A172 (cell line): ENCODE results near the gene MYO5C. TPM values are rescaled to one million over a fixed set of nuclear protein-coding genes. Genes with fewer than 3 reads are reported as not detected.

Source experiments
- DNase-seq: peaks from one replicate; pipeline ENCODE4 v3.0.0-alpha.2; 2015; ENCODE audit warnings: low spot score
- total RNA-seq: library from RNA; depleted of rRNA; stranded (reverse); fragments of >200 nt; shearing (Covaris generic); gene quantifications from 2 replicates; pipeline ENCODE4 v1.2.3, GENCODE V29; 2014; rRNA removed

Gene MYO5C, protein sequence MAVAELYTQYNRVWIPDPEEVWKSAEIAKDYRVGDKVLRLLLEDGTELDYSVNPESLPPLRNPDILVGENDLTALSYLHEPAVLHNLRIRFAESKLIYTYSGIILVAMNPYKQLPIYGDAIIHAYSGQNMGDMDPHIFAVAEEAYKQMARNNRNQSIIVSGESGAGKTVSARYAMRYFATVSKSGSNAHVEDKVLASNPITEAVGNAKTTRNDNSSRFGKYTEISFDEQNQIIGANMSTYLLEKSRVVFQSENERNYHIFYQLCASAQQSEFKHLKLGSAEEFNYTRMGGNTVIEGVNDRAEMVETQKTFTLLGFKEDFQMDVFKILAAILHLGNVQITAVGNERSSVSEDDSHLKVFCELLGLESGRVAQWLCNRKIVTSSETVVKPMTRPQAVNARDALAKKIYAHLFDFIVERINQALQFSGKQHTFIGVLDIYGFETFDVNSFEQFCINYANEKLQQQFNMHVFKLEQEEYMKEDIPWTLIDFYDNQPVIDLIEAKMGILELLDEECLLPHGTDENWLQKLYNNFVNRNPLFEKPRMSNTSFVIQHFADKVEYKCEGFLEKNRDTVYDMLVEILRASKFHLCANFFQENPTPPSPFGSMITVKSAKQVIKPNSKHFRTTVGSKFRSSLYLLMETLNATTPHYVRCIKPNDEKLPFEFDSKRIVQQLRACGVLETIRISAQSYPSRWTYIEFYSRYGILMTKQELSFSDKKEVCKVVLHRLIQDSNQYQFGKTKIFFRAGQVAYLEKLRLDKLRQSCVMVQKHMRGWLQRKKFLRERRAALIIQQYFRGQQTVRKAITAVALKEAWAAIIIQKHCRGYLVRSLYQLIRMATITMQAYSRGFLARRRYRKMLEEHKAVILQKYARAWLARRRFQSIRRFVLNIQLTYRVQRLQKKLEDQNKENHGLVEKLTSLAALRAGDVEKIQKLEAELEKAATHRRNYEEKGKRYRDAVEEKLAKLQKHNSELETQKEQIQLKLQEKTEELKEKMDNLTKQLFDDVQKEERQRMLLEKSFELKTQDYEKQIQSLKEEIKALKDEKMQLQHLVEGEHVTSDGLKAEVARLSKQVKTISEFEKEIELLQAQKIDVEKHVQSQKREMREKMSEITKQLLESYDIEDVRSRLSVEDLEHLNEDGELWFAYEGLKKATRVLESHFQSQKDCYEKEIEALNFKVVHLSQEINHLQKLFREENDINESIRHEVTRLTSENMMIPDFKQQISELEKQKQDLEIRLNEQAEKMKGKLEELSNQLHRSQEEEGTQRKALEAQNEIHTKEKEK (N-terminal part only)
- 0.88 and 2.1 TPM in 2 replicates for total RNA-seq

DNA sequence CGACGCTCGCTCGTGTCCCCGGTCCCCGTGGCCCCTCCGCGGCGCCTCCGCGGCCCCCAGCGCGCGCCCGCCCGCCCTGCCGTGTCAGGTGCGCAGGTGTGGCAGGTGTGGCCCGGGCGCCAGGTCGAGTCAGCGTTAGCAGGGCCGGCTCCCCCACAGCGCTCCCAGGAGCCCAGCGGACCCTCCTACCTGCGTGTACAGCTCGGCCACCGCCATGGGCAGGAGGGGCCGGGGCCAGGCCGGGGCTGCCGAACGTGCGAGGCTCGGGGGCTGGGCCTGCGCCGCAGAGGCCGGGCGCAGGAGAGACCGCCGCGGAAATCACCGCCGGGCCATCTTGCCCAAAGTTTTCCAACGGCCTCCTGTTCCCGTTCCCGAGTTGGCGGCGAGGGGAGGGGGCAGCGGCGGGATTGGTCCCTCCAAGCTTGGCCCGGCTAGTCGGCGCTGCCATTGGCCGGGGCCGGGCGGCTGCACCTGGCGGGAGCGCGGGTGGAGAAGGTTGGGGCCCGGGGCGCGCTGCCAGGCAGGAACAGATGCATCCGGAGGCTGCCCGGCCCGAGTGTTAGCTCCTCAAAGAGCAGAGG, at the start of gene MYO5C:
Gene MYO5C, minus strand, starts transcription at position 384 of the 581 bp plus-strand sequence. Its CDS starts 168 bp downstream, at position 216.
- peak; percentile 14 for DNase-seq

DNA sequence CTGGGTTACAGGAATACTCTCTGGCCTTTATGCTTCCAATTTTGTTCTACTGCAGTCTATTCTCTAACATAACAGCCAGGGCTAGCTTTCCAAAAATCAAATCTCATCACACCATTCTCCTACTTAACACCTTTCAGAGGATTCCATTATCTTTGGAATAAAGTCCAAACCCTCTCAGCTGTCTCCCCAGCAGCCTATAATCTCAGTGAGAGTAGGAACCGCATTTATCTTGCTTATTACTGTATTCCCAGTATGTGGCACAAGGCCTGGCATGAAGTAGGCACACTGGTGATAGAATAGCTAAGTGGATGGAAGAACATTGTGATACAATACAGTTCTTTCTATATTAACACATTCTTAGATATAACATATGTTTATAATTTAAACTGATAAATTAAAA, 49.0 kb upstream of the MYO5C start:
- DNase-seq, result no peak

DNA sequence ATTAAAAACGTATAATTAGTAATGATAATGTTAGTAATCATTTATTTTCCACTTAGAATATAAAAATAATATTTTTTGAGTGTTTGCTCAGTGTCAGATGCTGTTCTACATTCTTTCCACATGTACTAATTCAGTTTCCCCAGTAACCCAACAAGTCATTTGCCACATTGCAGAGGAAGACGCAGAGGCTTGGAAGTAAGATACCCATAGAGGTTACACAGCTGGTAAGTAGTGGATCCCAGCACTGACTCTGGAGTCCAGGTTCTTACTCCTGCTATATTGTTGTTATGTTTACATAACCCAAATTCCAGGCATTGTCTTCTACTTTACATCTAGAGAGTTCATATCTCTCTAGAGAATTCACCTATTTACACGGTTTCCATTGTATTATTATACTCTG, 48.2 kb upstream of the MYO5C start:
- no peak for DNase-seq

DNA sequence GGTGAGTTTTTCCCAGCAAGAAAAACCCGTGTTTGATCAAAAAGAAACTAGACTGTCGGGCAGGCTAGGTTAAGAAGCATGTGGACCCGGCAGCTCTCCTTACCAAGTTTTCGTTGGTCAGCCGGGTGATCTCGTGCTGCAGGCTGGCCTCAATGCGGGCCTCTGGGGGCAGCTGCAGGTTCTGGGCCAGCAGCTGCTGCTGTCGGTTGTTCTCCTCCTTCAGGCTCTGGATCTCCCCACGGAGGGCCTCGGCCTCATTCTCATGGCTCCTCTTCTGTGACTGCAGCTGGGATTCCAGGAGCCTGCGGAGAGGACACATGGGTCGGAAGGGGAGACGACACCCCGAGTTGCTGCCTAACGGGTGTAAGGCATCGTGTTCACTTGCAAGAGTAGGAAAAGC, 44.5 kb upstream of the MYO5C start:
- DNase-seq, result no peak

DNA sequence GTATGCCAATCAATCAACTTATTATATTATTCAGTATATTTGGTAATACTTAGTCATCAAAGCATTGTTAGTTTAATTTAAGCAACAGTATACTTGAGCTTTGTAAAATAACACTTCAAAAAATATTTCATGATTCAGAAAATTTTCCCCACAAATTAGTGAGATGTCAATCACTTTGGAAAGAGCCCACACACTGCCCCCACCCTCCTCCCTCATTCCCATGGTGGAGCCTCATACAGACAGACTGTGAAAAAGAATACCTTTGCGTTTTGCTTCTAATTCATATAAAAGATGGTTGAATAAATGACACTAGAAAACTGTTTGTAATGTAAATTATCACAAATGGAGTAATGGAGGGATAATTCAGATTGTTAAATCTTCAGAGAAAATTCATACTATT, 43.3 kb upstream of the MYO5C start:
- DNase-seq, result no peak

DNA sequence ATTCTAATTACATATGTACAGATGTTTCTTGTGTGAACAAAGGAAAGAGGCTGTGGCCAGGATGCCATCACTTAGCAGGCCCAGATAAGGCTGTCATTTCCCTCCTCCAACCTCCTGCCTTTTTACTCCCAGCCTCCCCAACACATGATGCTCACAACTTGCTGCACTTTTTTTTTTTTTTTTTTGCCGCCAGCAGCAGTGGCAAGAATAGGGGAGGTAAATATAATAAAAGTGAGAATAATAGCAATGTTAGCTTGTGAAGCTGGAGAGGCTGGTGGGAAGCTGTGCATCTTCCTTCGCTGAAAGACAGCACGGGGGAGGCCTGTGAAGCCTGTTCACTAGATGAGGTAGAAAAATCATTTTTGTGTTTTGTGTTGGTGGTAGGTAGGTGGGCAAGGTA, 42.5 kb upstream of the MYO5C start:
- DNase-seq, result peak; percentile 18

DNA sequence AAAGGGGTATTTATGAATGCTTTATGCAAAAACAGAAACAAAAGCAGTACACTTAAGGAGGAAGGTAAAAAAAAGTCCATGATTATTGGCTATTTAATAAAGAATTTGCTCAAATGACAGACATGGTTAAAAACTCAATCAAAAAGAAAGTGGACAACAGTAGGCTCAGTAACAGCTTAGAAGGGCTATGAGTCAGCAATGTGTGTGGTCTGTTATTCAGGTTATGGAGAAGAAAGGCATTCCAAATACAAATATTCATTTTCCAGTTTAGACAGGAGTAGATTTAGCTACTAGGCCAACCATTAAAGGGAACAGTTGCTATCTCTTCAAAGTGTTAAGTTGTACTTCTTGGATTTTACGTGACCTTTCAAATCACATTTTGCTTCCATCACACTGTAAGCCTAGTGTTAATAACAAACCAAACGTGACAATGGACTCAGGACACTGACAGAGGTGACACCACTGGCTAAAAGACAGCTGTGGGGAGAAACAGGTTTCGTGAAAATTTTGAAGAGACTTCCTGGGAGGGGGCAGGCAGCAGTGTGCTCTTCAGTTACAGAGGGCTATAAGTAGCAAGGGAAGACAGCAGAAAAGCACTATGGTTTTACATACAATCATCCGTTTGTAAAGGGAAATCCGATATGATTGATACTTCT, 41.7 kb upstream of the MYO5C start:
- DNase-seq, result peak; percentile 57

DNA sequence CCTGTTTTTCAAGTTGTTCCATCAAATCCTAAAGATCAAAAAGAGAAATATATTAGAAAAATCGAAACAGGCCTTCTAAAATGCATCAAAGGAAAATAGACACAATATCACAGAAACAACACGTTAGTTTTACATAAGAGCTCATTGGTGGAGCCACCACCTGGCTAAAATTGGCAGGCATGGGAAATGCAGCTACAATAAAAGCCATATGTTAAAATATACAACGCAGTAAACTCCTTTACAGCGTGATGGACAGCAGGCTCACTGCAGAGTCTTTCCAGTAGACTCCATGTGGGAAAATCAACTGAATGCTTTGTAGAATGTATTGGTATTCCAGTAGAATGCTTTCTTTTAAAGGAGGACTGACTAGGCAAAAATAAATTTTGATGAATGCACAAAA, 40.9 kb upstream of the MYO5C start:
- DNase-seq, result no peak

DNA sequence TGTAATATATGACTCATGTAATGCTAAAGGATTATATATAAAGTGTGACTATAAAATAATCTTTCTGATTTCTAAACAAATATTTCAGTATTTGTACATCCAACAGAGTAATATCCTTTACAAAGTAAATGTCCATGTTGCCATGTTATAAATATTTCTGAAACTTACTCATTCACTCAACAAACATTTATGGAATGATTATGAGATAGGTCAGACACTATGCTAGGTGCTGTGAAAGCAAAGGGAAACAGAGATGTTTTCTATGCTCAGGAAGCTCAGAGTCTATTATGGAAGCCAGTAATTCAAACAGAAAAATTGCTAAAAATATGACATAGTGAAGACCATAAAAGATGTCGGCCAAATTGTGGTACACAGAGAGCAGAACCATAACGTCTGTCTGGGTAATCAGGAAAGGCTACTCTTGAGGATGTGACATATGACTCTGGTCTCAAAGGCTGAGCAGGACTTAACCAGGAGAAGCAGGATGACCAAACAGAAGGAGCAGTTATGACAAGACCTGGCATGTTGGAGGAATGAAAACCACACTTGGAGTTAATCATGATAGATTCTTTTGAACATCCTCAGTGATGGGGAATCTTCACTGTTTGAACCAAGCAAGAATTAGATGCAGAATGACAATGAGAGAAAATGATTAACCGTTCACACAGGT, 39.0 kb upstream of the MYO5C start:
- no peak for DNase-seq

DNA sequence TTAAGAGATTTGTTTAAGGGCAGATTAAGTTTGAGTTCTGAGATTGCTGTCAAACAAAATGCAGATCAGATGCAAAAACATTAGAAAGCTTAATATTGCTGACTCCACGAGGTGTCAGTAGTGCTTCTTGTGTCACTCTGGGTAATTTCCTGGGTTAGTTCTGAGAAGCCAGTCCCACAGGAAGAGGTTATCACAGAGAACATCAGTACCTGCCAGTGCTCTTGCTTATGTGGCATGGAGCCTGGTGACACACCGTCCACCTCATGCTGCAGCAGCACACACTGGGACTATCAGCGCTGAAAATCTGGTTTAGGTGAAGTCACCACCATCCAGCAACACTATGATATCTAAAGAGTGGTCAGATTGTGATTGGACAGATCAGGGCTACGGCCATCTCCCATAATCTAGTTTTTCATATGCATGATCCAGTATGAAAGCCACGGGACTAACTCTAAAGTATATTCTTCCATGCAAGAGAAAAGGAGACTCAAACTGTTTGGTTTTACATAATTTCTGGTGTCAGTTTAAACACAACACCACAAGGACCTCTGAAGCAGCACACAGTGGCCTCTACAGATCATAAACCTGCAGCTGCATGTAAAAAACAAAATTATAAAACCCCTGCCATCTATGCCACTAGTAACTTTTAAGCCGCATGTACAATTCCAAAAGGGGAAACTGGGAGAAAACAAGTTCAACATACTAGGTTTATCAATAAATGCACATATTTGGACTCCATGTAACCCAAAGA, 36.1 kb upstream of the MYO5C start:
- peak; percentile 71 for DNase-seq

DNA sequence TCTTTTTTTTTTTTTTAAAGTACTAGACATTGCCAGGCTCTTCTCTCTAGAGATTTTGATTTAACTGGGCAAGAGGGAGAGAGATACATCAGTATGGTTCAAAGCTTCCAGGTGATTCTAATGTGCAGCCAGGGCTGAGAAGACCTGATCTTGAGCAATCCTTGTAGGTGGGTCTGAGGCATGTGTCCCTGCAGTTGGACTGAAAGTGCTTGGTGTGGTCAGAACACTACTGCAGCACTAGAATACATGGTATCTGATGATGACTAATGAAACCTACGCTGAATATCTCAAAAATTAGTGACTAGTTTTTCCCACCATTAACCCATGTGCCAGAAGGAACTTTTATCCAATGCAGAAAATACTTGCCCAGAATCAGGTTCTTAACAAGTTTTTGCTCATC, 34.4 kb upstream of the MYO5C start:
- no peak for DNase-seq

DNA sequence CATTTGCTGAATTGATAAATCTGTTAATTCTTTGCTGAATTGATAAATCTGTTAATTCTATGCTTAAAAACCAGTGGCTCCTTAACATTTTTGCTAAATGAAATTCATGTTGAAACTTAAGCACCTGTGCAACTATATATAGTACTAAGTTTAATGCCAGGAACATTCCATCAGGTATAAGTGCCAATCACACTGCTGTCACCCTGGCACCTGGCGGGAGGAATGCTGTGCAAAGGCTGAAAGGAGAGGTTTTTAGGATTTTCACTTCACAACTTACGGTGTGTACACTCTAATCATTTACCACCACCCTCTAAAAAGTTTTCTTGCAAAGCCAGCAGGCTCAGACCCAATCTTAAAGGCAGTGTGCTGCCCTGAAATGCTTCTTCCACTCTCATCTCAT, 33.5 kb upstream of the MYO5C start:
- no peak for DNase-seq

DNA sequence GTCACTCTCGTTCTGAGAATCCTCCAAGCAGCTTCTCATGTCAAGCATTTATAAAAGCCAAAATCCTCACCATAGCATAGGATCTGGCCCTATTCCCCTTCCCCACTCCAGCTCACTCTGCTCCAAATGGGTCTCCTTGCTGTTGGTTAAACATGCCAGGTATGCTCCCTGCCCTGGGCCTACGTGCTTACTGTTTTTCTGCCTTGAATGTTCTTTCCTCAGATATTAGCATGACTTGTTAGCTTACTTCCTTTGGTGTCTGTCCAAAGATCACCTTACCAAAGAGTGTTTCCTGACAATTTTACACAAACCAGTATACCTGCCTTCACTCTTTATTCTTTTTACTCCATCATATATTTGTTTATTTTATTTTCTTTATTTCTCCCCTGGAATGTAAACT, 33.1 kb upstream of the MYO5C start:
- DNase-seq, result no peak

DNA sequence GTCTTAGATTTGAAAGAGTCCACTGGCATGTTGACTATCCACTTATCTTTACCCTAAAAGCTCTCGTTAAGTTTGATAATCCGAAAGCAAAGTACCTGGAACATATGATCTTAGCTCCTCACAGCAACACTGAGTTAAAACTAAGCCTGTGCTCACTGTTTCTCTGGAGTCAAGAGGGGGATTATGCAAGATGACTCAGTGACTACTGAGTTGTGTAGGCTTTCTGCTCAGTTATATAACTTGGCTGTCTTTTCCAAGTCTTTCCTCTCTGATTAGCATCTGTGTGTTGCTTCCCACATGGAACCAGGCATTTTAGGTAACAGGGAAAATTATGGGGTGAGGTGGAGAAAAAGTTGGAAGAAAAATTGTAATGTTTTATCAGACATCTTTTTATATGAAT, 31.2 kb upstream of the MYO5C start:
- no peak for DNase-seq

DNA sequence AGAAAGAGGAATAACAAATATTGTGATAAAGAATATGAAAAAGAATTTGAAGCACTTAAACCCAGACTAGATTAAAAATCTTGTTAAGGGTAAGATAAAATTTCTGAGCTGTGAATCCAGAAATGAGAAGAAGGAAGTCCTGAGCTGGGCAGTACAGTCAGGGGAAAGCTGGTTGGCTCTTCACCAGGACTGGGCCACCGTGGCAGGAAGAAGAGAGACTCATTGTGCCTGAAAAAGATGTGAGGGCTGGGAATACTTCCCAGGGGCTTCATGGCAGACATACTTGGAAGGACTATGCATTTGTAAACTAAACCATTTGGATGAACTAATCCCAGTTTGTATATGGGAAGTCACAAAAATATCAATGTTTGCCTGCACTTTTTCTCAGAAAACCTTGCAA, 28.5 kb upstream of the MYO5C start:
- DNase-seq, result no peak

DNA sequence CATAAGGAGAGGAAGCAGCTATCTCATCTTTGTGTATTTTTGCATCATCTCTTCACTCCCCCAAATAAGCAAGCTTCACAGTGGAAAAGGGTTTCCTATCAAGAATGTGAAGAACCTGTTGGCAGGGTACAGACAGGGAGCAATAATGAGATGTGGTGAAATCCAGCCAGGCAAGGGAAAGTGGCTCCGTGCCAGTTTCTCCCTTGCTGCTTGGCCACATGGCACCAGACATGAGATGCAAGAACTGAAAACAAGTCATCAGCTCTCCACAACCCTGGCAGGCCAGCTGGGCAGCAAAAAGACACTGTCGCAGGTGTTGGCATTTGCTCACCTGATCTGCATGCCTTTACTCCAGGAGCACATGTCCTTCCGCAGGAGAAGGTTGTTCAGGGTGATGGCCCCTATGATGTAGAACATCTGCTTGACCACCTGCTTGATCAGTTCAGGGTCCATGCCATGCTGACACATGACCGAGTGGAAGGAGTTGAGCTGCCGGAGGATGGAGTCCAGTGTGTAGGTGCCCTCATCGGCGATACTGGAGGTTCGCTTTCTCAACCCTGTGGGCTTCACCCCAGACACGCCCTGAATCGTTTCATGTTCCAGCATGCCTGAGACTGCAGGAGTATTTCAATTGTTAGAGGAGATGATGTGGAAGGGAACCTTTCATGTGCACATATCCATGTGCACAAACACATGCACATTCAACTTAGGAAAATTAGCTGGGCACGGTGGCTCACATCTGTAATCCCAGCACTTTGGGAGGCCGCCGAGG, 23.3 kb upstream of the MYO5C start:
- no peak for DNase-seq

DNA sequence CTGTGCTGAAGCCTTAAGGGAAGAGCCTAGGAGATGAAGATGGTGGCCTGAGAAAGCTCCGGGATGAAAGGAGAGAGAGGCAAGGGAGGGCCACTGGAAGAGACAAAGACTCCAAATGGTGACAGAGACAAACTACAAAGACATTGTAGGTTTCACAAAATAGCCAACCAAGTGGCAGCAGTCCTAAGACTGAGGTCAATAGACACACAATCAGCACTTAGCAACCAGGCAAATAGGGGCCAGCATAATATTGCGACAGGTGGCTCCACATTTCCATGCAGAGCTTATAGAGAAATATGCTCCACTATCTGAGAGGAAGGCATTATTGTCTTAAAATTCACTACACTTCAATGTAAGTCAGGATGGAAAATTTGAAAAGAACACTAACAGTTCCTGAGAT, 22.1 kb upstream of the MYO5C start:
- no peak for DNase-seq

DNA sequence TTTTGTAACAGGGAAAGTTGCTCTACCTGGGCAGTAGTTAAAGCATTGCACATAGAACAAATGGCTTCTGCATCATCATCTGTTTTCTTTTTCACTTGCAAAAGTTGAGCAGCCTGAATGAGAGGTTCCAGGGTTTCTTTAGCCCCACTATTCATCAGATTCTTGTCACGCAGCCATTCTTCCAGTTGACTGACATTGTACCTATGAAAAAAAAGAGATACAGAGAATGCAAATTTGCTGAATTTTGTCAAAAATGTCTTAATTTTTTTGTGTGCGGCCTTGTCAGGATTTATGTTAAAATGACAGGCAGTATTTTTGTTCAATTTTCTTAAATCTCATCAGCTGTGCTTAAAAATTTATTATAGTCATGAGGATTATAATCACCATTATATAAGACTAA, 21.4 kb upstream of the MYO5C start:
- no peak for DNase-seq

DNA sequence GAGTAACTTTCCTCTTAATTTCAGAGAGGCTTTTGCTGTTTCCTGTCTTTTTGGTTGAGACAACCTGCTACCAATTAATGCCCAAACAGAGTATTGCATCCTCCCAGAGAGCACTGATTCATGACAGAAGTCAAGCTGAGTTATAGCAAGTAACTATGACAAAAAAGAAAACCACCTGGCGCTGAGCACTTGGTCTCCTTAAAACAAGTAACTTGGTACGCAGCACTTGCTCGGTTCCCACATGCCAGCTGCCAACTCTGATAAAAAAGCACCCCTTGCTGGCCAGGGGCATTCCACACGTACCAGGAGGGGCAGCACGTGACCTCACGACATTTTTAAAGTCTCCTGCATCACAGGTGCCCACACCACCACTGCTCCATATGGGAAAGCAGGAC, 13.5 kb upstream of the MYO5C start:
- no peak for DNase-seq
